Common myeloid progenitor, CD34-positive (primary cell): Measurements from ENCODE around the gene RGS3.

Experiments used
- CTCF ChIA-PET: fragments of 350-600 bp; sonication (Branson Sonifier 250); formaldehyde crosslinking; loops from one replicate; lab custom pipeline; 2021; ENCODE audit warnings: antibody characterized with exemption; lab: Charles Lee
- POLR2A ChIA-PET: fragments of 350-600 bp; sonication (Branson Sonifier 250); formaldehyde crosslinking; loops from one replicate; lab custom pipeline; 2021; ENCODE audit warnings: antibody characterized with exemption; lab: Charles Lee
- DNase-seq, 3 donors: peaks; one replicate each; pipeline versions ENCODE4 v3.0.0 to v3.0.0-alpha.2; 2013
- H3K27ac ChIP-seq, 2 experiments: 1 replicate in 1 of 2; 2 replicates in 1 of 2; pipeline ENCODE4 v1.7.0; 2013; ENCODE audit warnings: inconsistent platforms in 2 of 2, low read length in 2 of 2, mild to moderate bottlenecking in 2 of 2, low read depth in 1 of 2, moderate library complexity in 1 of 2; ENCODE audit not compliant: severe bottlenecking in 2 of 2, insufficient read depth in 1 of 2, poor library complexity in 1 of 2
- H3K27me3 ChIP-seq, 5 experiments: replicated peaks in 2 of 5; 1 replicate in 3 of 5; 2 replicates in 2 of 5; pipeline versions ENCODE4 v1.6.1 to v1.7.0; 2013; ENCODE audit warnings: low read length in 4 of 5, mild to moderate bottlenecking in 2 of 5, moderate library complexity in 2 of 5, inconsistent platforms in 1 of 5; ENCODE audit not compliant: insufficient read depth in 5 of 5, control insufficient read depth in 4 of 5
- H3K36me3 ChIP-seq, 4 experiments: 1 replicate in 2 of 4; 2 replicates in 2 of 4; pipeline versions ENCODE4 v1.6.1 to v1.7.0; 2013; ENCODE audit warnings: low read length in 3 of 4, control low read depth in 1 of 4, mild to moderate bottlenecking in 1 of 4; ENCODE audit not compliant: control insufficient read depth in 4 of 4, insufficient read depth in 4 of 4
- H3K4me1 ChIP-seq, 4 experiments: 1 replicate in 3 of 4; 2 replicates in 1 of 4; pipeline versions ENCODE4 v1.6.1 to v1.7.1; 2013; ENCODE audit warnings: low read length in 3 of 4, mild to moderate bottlenecking in 3 of 4, control low read depth in 1 of 4, inconsistent platforms in 1 of 4, moderate library complexity in 1 of 4; ENCODE audit not compliant: control insufficient read depth in 4 of 4, insufficient read depth in 4 of 4; ENCODE audit errors: control extremely low read depth in 1 of 4
- H3K4me3 ChIP-seq, 7 experiments: 1 replicate in 4 of 7; 2 replicates in 3 of 7; pipeline versions ENCODE4 v1.5.1 to v1.7.0; 2013; ENCODE audit warnings: mild to moderate bottlenecking in 7 of 7, low read length in 6 of 7, moderate library complexity in 6 of 7, inconsistent platforms in 2 of 7, low read depth in 2 of 7, control low read depth in 1 of 7; ENCODE audit not compliant: insufficient read depth in 4 of 7, control insufficient read depth in 1 of 7; ENCODE audit errors: extremely low read depth in 1 of 7
- H3K9me3 ChIP-seq, 5 experiments: 1 replicate in 4 of 5; 2 replicates in 1 of 5; pipeline versions ENCODE4 v1.6.1 to v1.7.1; 2013; ENCODE audit warnings: low read length in 4 of 5, mild to moderate bottlenecking in 2 of 5, inconsistent platforms in 1 of 5, low read depth in 1 of 5, moderate library complexity in 1 of 5; ENCODE audit not compliant: control insufficient read depth in 4 of 5, insufficient read depth in 2 of 5; ENCODE audit errors: control extremely low read depth in 1 of 5
- WGBS: methylation state at CpG from one replicate; pipeline ENCODE4 v1.1.5; 2013; ENCODE audit not compliant: insufficient coverage; 5-methylcytosine and 5-hydroxymethylcytosine counted together

Gene RGS3

GRCh38 chr9:113529336-113530009 is 65.9 kb downstream of the RGS3 start:
- POLR2A ChIA-PET, result no interaction called here
- H3K4me1 ChIP-seq, result peaks cover 0 to 6% (median 3%) of the 10 kb centered on the region in 4 experiments
- CTCF ChIA-PET, result interaction anchor here (0.9 to 1.6 kb wide), 2 partner anchors 10 to 14 kb away, joined by 3 read pairs; no protein-coding TSS in a partner anchor

GRCh38 chr9:113530022-113530635 is 66.6 kb downstream of the RGS3 start:
- H3K27me3 ChIP-seq, result no peaks in the 10 kb centered on the region
- no peaks in the 10 kb centered on the region for H3K4me1 ChIP-seq
- H3K4me3 ChIP-seq, result no peak overlapping the region
- H3K36me3 ChIP-seq, result peaks cover 6 to 84% (median 19%) of the 10 kb centered on the region in 4 experiments
- no peaks in the 10 kb centered on the region for H3K9me3 ChIP-seq
- POLR2A ChIA-PET, result no interaction called here
- WGBS, result 97% methylated on average over 3 of the region's 4 CpGs
- CTCF ChIA-PET, result interaction anchor here (1.0 to 1.6 kb wide), 3 partner anchors 13 to 128 kb away, joined by 3 read pairs; no protein-coding TSS in a partner anchor
- no peak overlapping the region for H3K27ac ChIP-seq
- DNase-seq, result no peak

More at GRCh38 chr9:113529336-113530009, 65.9 kb downstream of the RGS3 start:
- peaks cover 6 to 86% (median 20%) of the 10 kb centered on the region in 4 experiments for H3K36me3 ChIP-seq
- H3K9me3 ChIP-seq, result no peaks in the 10 kb centered on the region
- DNase-seq, result no peak
- H3K4me3 ChIP-seq, result no peak overlapping the region
- 88% methylated on average over 5 of the region's 7 CpGs for WGBS
- H3K27ac ChIP-seq, result no peak overlapping the region
- H3K27me3 ChIP-seq, result no peaks in the 10 kb centered on the region

GRCh38 chr9:113530942-113531341 is 67.4 kb downstream of the RGS3 start:
- H3K27me3 ChIP-seq, result no peaks in the 10 kb centered on the region
- H3K4me1 ChIP-seq, result no peaks in the 10 kb centered on the region
- ChIA-PET POLR2A (no interaction called here), CTCF (interaction anchor here (1.0 to 1.6 kb wide), 3 partner anchors 12 to 127 kb away, joined by 3 read pairs; no protein-coding TSS in a partner anchor)
- H3K9me3 ChIP-seq, result no peaks in the 10 kb centered on the region
- no peak overlapping the region for H3K27ac ChIP-seq
- WGBS, result 100% methylated on average over 1 of the region's 1 CpG
- DNase-seq, result no peak
- no peak overlapping the region for H3K4me3 ChIP-seq
- peaks cover 6 to 85% (median 18%) of the 10 kb centered on the region in 4 experiments for H3K36me3 ChIP-seq

GRCh38 chr9:113531919-113532808 is 68.6 kb downstream of the RGS3 start:
- H3K4me3 ChIP-seq, result no peak overlapping the region
- no peak overlapping the region for H3K27ac ChIP-seq
- H3K36me3 ChIP-seq, result peaks cover 9 to 86% (median 24%) of the 10 kb centered on the region in 4 experiments
- H3K4me1 ChIP-seq, result no peaks in the 10 kb centered on the region
- no peak for DNase-seq
- H3K27me3 ChIP-seq, result no peaks in the 10 kb centered on the region
- H3K9me3 ChIP-seq, result no peaks in the 10 kb centered on the region
- POLR2A ChIA-PET, result no interaction called here
- 98% methylated on average over 5 of the region's 7 CpGs for WGBS
- CTCF ChIA-PET, result interaction anchor here (1.2 to 1.8 kb wide), 4 partner anchors 9 to 55 kb away, joined by 3 to 8 read pairs (median 4); no protein-coding TSS in a partner anchor

- DNase-seq, result no peak
- POLR2A ChIA-PET, result no interaction called here
- H3K9me3 ChIP-seq, result no peaks in the 10 kb centered on the region
- peaks cover 9 to 88% (median 23%) of the 10 kb centered on the region in 4 experiments for H3K36me3 ChIP-seq
- no peak overlapping the region for H3K4me3 ChIP-seq
- CTCF ChIA-PET, result interaction anchor here (1.0 to 1.8 kb wide), 5 partner anchors 10 to 87 kb away, joined by 3 to 8 read pairs (median 3); no protein-coding TSS in a partner anchor
- whole genome bisulfite sequencing, result 97% methylated on average over 3 of the region's 3 CpGs
- H3K4me1 ChIP-seq, result no peaks in the 10 kb centered on the region
- no peaks in the 10 kb centered on the region for H3K27me3 ChIP-seq
- H3K27ac ChIP-seq, result no peak overlapping the region
Measured at GRCh38 chr9:113532809-113533190, 69.3 kb downstream of the RGS3 start.

- CTCF ChIA-PET, result interaction anchor here (1.0 to 1.8 kb wide), 3 partner anchors 11 to 88 kb away, joined by 3 to 8 read pairs (median 5); no protein-coding TSS in a partner anchor
- 100% methylated on average over 6 of the region's 8 CpGs for WGBS
- DNase-seq, result no peak
- Histone ChIP-seq H3K27ac (no peak overlapping the region), H3K4me3 (no peak overlapping the region), H3K4me1 (no peaks in the 10 kb centered on the region), H3K9me3 (no peaks in the 10 kb centered on the region), H3K36me3 (peaks cover 9 to 88% (median 19%) of the 10 kb centered on the region in 4 experiments), H3K27me3 (no peaks in the 10 kb centered on the region)
- POLR2A ChIA-PET, result no interaction called here
Measured at GRCh38 chr9:113533335-113534225, 70.1 kb downstream of the RGS3 start.
